GM19324 (cell line): ENCODE results near the gene EYA4.
"Not testable (repeated sequence)": the region's sequence is repeated elsewhere in the genome, so short reads cannot be mapped to it uniquely, and the experiment has no call there.

Experiments
- ATAC-seq: cut with Tn5 transposase; IDR thresholded peaks from one replicate; pipeline ENCODE4 v1.9.1; 2021; ENCODE audit warnings: mild to moderate bottlenecking, moderate library complexity; ENCODE audit not compliant: unreplicated experiment, low FRiP score

Gene EYA4

DNA sequence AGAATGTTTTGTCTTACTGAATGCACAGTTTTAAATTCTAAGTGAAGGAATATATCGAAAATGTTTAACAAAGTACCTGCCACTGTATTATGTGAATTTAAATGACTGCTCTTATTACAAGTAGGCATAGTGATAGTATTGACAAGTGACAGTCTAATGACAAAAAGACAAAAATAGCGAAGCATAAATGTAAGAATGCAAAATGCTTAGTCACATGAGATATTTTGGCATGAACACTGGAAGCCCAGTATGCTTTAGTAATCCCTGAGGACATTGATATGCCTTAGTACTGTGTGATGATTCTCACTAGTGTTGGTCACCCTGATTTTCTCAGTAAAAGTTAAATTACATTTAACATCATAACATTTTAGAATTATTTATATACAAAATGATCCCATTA is 153.5 kb downstream of the EYA4 start:
- ATAC-seq: no peak

DNA sequence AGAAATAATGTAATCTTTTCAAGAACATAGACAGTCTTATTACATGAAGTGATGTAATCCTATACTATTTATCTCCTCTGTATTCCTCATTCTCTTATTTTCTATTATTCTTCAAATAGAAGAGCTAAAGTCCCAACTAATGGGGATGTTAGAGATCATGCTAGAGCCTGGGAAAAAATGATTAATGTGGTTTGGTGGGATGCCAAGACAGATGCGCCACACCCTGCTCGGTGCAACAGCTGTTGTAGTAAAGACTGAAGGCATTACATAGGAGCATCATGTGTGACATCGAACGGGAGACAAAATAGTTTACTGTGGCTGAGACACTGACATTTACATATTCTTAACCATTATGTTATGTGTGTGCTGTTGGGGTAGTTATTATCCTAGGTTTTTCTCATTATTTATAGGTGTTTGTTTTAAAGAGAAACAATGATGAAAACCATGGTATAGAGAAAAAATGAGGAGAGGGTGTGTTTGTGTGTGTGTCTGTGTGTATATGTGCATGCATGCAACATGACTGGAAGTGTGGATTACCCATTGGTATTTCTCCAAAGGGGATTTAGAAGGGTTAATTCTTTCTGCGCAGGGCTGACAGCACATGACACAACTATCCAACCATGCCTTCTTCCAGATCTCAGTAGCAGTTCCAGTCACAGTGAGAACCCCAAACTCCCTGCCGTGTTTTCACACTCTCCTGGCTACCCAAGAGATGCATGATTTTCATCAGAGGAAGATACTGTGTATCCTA is 155.3 kb downstream of the EYA4 start:
- no peak for ATAC-seq

DNA sequence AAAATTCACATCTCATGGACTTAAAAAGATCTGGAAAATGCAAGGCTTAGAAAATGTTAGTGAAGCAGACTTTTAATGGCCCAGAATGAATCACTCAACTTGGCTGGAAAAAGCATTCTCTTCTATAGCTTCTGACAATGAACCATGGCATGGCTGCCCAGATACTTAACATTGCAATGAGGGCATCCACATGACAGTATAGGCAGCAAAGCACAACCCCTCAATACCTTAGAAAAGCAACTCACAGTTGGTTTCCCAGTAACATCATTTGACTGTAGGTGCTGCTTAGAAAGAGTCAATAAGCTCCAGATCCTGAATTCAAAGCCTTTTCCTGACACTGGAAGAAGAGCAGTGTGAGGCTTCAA is 155.8 kb downstream of the EYA4 start:
- ATAC-seq: no peak

GRCh38 chr6:133397601-133398000 is 156.4 kb downstream of the EYA4 start:
- not testable (repeated sequence) for ATAC-seq

GRCh38 chr6:133399426-133399825 is 158.3 kb downstream of the EYA4 start:
- no peak for ATAC-seq

- no peak for ATAC-seq
Measured at GRCh38 chr6:133404151-133404550, 163.0 kb downstream of the EYA4 start.

- ATAC-seq: no peak
Measured at GRCh38 chr6:133404728-133405127, 163.6 kb downstream of the EYA4 start.

GRCh38 chr6:133407320-133408100 is 166.4 kb downstream of the EYA4 start:
- no peak for ATAC-seq

GRCh38 chr6:133408132-133408531 is 167.0 kb downstream of the EYA4 start:
- ATAC-seq: no peak

- ATAC-seq: no peak
Measured at GRCh38 chr6:133408543-133408942, 167.4 kb downstream of the EYA4 start.

DNA sequence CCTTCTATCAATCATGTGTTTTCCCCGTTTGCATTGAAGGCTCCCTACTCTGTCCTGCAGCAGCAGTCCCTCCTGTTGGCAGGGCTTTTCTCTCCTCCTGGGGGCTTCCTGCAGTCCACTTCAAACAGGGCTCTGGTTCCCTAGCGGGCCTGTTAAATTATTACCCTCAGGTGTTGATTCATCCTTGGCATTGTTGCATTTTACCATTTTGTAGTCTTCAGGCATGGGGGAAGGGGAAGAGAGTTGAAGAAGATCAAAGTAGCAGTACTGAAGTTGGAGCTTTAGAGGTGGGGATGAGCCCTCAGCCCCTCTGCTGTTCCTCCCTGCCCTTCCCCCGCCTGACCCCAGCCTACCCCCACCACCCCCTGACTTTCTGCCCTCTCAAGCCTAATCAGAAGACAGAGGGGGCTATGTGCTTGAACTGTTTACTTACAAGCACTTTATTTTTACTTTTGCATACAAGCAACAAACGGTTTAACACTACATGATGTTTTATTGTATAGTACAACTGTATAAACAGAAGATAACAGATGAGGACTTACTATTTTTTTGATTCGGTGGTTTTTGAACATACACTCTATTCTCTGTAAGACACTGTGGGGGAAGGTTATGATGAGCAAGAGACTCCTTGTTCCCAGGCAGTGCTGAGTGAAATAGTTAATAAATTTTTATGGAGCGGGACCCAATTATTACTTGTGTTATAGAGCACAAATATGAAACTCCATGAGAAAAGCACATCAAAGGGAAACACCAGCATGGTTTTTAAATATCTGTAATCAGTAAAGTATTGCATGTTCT is 169.7 kb downstream of the EYA4 start:
- ATAC-seq: no peak

DNA sequence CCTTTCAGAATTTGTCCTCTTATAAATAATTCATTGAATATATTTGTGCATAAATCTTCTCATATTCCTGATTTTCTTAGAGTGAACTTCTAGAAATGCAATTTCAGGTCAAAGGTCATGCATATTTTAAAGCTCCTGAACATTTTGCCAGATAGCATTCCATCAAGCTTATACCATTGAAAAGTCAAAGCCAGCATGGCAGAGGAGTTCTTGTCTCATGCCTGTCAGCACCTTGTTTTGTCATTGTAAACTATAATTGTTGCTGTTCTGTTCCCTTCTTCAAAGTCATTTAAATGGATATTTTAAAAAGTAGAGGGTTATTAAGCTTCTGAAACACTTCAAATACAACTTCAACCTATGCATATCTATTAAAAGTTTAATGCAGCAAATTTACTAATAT is 170.6 kb downstream of the EYA4 start:
- ATAC-seq: no peak

GRCh38 chr6:133415262-133415661 is 174.1 kb downstream of the EYA4 start:
- no peak for ATAC-seq

- ATAC-seq: no peak
Measured at GRCh38 chr6:133418108-133418507, 177.0 kb downstream of the EYA4 start.

DNA sequence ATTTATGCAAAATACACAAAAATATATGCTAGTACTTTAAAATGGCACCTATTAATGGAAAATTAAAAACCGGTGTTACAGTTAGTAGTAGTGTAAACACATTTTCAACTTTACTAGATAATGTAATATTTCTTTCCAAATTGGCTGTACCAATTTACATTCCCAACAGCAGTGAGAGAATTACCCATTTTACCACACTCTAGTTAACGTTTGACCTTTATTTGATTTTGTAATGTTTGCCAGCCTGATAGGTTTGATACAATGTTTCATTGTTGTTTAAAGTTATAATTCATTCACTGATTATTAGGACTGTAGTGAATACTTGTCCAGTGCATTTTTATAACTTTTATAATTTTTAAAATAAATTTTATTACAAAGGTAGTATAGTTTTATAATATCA is 182.1 kb downstream of the EYA4 start:
- ATAC-seq: no peak

DNA sequence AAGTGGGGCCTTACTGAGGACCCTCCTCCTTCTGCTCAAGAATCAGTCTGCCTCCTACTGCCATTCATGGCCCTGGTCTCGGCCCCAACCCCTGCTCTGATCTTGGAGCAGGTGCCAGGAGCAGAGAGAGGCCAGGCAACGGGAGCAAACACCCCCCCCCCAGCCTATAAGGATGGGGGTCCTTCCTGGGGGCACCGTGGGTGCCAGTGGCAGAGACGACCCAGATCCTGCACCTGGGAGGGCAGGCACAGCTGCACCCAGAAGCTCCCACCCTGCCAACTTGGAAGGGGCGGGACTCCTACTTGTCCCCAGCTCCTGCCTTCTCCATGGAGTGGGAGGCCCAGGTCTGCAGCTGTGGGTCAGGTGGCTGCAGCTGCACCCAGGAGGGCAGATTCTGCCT is 183.2 kb downstream of the EYA4 start:
- ATAC-seq: no peak

GRCh38 chr6:133426038-133426437 is 184.9 kb downstream of the EYA4 start:
- no peak for ATAC-seq

GRCh38 chr6:133428295-133428694 is 187.1 kb downstream of the EYA4 start:
- ATAC-seq: no peak

DNA sequence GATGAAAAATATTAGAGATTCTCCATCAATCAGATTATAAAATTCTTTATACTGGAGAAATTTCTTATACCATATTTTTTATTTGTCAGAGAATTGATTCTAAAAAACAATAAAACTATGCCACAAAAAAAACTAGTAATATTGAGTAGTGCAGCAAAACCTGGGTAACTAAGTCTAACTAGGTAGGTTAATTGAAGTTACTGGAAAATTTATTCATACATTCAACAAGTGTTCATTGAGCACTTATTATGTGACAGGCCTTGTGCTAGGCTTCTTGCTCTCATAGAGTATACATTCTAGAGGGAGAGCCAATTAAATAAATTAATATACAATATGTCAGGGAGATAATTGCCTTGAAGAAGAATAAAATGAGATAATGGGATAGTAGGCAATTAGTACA is 189.4 kb downstream of the EYA4 start:
- ATAC-seq: no peak

DNA sequence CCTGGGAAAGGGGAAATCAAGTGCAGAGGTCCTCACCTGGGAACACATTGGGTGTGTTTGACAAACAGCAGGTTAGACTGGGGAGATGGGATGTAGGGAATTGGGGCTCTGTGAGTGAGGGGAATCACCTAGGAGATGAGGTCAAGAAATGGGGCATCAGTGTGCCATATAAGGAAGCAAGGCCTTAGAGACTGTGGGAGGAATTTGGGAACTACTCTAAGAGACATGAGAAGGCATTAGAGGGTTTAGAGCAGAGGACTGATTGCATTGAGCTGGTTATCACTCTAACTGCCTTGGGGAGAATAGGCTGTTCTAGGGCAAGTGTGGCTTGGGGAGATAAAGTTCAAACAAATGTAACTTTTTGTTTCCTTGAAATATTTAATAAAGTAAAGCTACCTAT is 189.9 kb downstream of the EYA4 start:
- no peak for ATAC-seq
